AG04449 (cell line): ENCODE results near the gene CLRN1.

Experiments
- CTCF ChIA-PET: fragments of 350-600 bp; formaldehyde crosslinking; extraction: SDS; loops from one replicate; lab custom pipeline; 2021; ENCODE audit warnings: antibody characterized with exemption; lab: Yijun Ruan, JAX
- POLR2A ChIA-PET: fragments of 400-600, 350-600 bp; formaldehyde crosslinking; extraction: SDS; loops from one replicate; lab custom pipeline; 2020; ENCODE audit warnings: antibody characterized with exemption, inconsistent platforms; lab: Yijun Ruan, JAX
- DNase-seq: peaks from one replicate; pipeline ENCODE4 v3.0.0-alpha.2; 2010; ENCODE audit warnings: low read depth, low spot score
- H3K4me3 ChIP-seq: 2 replicates; pipeline ENCODE4 v1.5.1; 2011; ENCODE audit warnings: low read depth, mild to moderate bottlenecking, control low read depth, low read length
- CTCF ChIP-seq: IDR thresholded peaks from one replicate; pipeline ENCODE4 v1.5.1; 2011; ENCODE audit warnings: mild to moderate bottlenecking, moderate library complexity, low read length, control low read depth, inconsistent platforms; ENCODE audit not compliant: insufficient read depth; ENCODE audit errors: missing control alignments

The CLRN1 gene

DNA sequence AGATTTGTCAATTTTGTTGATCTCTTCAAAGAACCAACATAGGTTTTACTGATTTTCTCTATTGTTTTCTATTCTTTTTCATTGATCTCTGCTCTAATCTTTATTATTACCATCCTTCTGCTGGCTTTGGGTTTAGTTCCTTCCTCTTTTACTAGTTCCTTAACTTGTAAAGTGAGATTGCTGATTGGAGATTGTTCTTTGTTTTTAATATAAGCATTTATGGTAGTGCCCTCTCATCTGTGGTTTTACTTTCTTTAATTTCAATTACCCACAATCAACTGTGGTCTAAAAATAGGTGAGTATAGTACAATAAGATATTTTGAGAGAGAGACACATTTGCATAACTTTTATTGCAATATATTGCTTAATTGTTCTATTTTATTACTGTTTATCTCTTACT is 13.2 kb upstream of the CLRN1 start:
- no peak for TF ChIP-seq CTCF
- DNase-seq: no peak
- POLR2A ChIA-PET: no interaction called here
- H3K4me3 ChIP-seq: no peak overlapping the region
- CTCF ChIA-PET: interaction anchor here (1.0 kb wide), 1 partner anchor 23 kb away, joined by 3 read pairs; no protein-coding TSS in a partner anchor

GRCh38 chr3:150984066-150984465 is 11.5 kb upstream of the CLRN1 start:
- no peak overlapping the region for H3K4me3 ChIP-seq
- CTCF ChIA-PET: no interaction called here
- DNase-seq: no peak
- POLR2A ChIA-PET: no interaction called here
- TF ChIP-seq CTCF: no peak

DNA sequence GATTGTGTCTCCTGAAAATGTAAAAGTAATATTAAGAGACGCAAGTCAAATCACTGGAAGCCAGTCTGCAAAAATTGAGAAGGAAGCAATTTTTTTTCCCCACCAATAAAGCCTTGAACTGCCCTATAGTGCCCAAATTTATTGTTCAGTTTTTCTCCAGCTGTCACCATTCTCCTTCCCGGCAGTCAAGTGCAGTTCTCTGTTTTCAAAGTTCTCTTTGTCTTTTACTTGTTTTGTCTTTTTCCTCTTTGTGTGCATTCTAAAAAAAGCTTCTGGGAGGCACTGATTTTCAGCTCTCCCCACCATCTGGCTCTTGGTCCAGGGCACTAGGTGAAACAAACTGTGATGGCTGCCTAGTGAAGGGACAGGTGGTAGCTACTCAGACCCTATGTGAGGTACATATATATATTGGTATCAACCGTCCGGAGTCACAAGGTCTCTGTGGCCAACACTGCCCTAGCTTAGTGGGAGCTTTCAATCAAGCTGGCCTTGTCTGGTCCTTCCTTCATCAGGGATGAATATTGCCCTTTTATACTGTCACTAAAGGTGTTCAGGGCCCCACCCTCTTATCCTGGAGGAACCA is 6.1 kb upstream of the CLRN1 start:
- ChIA-PET CTCF (no interaction called here), POLR2A (no interaction called here)
- no peak overlapping the region for H3K4me3 ChIP-seq
- no peak for TF ChIP-seq CTCF
- DNase-seq: no peak

GRCh38 chr3:150975992-150976368 is 3.5 kb upstream of the CLRN1 start:
- CTCF ChIA-PET: no interaction called here
- DNase-seq: no peak
- H3K4me3 ChIP-seq: no peak overlapping the region
- POLR2A ChIA-PET: no interaction called here
- no peak for TF ChIP-seq CTCF

DNA sequence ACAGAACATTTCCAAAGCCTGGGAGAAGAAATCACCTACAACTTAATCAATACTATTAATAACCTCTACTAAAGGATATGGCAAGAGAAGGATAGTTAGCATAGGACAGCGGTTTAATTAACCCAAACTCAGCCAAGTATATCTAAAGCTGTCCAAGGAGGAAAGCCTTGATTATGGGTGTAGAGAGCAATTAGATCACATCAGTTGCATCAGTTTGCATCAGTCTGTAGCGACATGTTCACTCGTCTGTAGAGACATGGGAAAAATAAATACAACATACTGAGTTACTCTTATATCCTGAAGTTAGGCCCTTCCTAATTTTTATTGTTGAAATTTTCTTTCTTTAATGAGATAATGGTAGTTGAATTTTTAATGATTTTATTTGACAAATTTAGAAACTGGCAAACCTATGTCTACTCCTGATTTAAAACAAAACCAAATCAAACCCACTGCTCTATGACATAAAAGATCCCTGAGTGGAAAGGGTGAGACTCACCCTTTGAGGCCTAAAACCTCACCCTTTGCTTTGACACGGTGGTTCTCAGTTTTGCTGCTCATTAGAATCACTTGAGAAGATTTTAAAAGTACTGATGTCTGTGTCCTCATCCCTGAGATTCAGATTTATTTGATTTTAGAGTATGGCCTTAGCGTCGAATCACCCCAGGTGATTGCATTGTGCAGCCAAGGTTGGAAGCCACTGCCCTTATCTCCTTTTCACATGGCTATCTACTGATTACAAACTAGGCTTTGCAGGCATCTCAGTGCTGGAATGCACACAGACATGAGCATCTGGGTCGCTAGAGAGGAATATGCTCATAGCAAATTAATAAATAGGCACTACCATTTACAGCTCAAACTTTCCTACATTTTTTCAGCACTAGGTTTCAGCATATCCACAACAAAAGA is 2.8 kb upstream of the CLRN1 start:
- POLR2A ChIA-PET: no interaction called here
- no peak for DNase-seq
- no peak for TF ChIP-seq CTCF
- no peak overlapping the region for H3K4me3 ChIP-seq
- CTCF ChIA-PET: no interaction called here

GRCh38 chr3:150970665-150971324 is 1.7 kb downstream of the CLRN1 start:
- peak; percentile 12 for DNase-seq

More at GRCh38 chr3:150970665-150971324, 1.7 kb downstream of the CLRN1 start:
- CTCF ChIA-PET: interaction anchor here (1.2 kb wide), 3 partner anchors 12 to 183 kb away, joined by 3 to 5 read pairs (median 3); no protein-coding TSS in a partner anchor
- POLR2A ChIA-PET: no interaction called here
- TF ChIP-seq CTCF: no peak
- H3K4me3 ChIP-seq: no peak overlapping the region
